Mucosa of descending colon (tissue), 3 donors: ENCODE data around the gene BTD. TPM values are rescaled to one million over a fixed set of nuclear protein-coding genes. Genes with fewer than 3 reads are reported as not detected.

Experiments
- ATAC-seq: fragments of 200-7000 bp; cut with Tn5 transposase; one replicate; pipeline ENCODE4 v1.9.1; 2020; ENCODE audit warnings: mild to moderate bottlenecking, moderate library complexity
- DNase-seq, 3 donors: peaks; one replicate each; pipeline ENCODE4 v3.0.0-alpha.2; 2020
- H3K36me3 ChIP-seq: fragments of 200-600 bp; one replicate; pipeline ENCODE4 v1.8.0; 2021; ENCODE audit warnings: low read depth, mild to moderate bottlenecking
- H3K4me1 ChIP-seq: fragments of 200-600 bp; one replicate; pipeline ENCODE4 v1.8.0; 2021; ENCODE audit warnings: low read depth, mild to moderate bottlenecking
- H3K4me3 ChIP-seq: fragments of 200-600 bp; one replicate; pipeline ENCODE4 v1.8.0; 2021; ENCODE audit warnings: mild to moderate bottlenecking
- H3K9me3 ChIP-seq: fragments of 200-600 bp; one replicate; pipeline ENCODE4 v1.8.0; 2021; ENCODE audit warnings: mild to moderate bottlenecking
- CTCF ChIP-seq: fragments of 200-600 bp; IDR thresholded peaks from one replicate; pipeline ENCODE4 v1.8.0; 2022; ENCODE audit warnings: antibody characterized with exemption, mild to moderate bottlenecking
- intact Hi-C, 2 donors: fragments of 100-400 bp; cut with DNase I in 1 of 2; cut with micrococcal nuclease in 1 of 2; formaldehyde crosslinking; loops; one replicate each; pipeline versions ENCODE4 v1.11.0 to v1.11.1; 2022; cut with DNase I, micrococcal nuclease
- total RNA-seq, 3 donors: library from RNA; stranded (reverse); fragmentation: NEBNext Ultra II Directional in 2 of 3; extraction: Animal tissue kit (Norgen Biotek cat#: 25700) in 2 of 3; gene quantifications; one replicate each; pipeline versions ENCODE4 v1.2.1 to v1.2.4, GENCODE V29; 2021 to 2023
- donor health status: DM: no; HTN: no; CAD: no; lungs with moderate emphysema.
- donor health status: DM: no; HTN: no; CAD: no.
- donor health status: DM: no; HTN: yes; CAD: no.

Gene BTD
- total RNA-seq, 3 donors from 2014 or later = 22.6 to 32.5 (median 26.6) TPM

GRCh38 chr3:15656342-15656741 is 54.8 kb downstream of the BTD start:
- ATAC-seq (no peak), DNase-seq (no peak)
- TF ChIP-seq CTCF = no peak
- no peak overlapping the region for H3K4me3 ChIP-seq
- no peaks in the 10 kb centered on the region for H3K36me3 ChIP-seq
- H3K4me1 ChIP-seq = no peaks in the 10 kb centered on the region
- intact Hi-C loops = no loop called here
- peaks cover 26% of the 10 kb centered on the region for H3K9me3 ChIP-seq

- intact Hi-C loops = no loop called here
- TF ChIP-seq CTCF = no peak
- no peaks in the 10 kb centered on the region for H3K4me1 ChIP-seq
- peaks cover 26% of the 10 kb centered on the region for H3K9me3 ChIP-seq
- no peaks in the 10 kb centered on the region for H3K36me3 ChIP-seq
- ATAC-seq = no peak
- no peak overlapping the region for H3K4me3 ChIP-seq
- DNase-seq = no peak
Observed at GRCh38 chr3:15657016-15657415, 55.5 kb downstream of the BTD start.

- no peak for TF ChIP-seq CTCF
- no peaks in the 10 kb centered on the region for H3K4me1 ChIP-seq
- H3K4me3 ChIP-seq = no peak overlapping the region
- ATAC-seq = no peak
- H3K9me3 ChIP-seq = peaks cover 26% of the 10 kb centered on the region
- intact Hi-C loops = no loop called here
- DNase-seq = no peak
- H3K36me3 ChIP-seq = no peaks in the 10 kb centered on the region
Observed at GRCh38 chr3:15659254-15659975, 57.9 kb downstream of the BTD start.

- Histone ChIP-seq H3K4me1 (no peaks in the 10 kb centered on the region), H3K9me3 (peaks cover 26% of the 10 kb centered on the region), H3K36me3 (no peaks in the 10 kb centered on the region), H3K4me3 (no peak overlapping the region)
- TF ChIP-seq CTCF = no peak
- intact Hi-C loops = no loop called here
- DNase-seq (no peak), ATAC-seq (no peak)
Observed at GRCh38 chr3:15660055-15660935, 58.8 kb downstream of the BTD start.

- H3K9me3 ChIP-seq = no peaks in the 10 kb centered on the region
- intact Hi-C loops = no loop called here
Observed at GRCh38 chr3:15664144-15664543, 62.6 kb downstream of the BTD start.

More at GRCh38 chr3:15664144-15664543, 62.6 kb downstream of the BTD start:
- Histone ChIP-seq H3K36me3 (no peaks in the 10 kb centered on the region), H3K4me1 (no peaks in the 10 kb centered on the region), H3K4me3 (no peak overlapping the region)
- ATAC-seq (no peak), DNase-seq (no peak)
- TF ChIP-seq CTCF = no peak
